Measurements from ENCODE around the gene CEMIP. TPM values are rescaled to one million over a fixed set of nuclear protein-coding genes. Genes with fewer than 3 reads are reported as not detected.

The CEMIP gene
- total and polyA plus RNA-seq, 2 experiments from 2014 or later = 0.27 to 2.1 TPM

- H3K79me2 ChIP-seq (replicated peaks; ENCODE audit: insufficient read depth) = no peaks in the 10 kb centered on the region
- TF ChIP-seq NANOG (IDR thresholded peaks at IDR 0.05; ENCODE audit: borderline replicate concordance) (no peak), EZH2phosphoT487 (IDR thresholded peaks at IDR 0.05; ENCODE audit: unreplicated experiment) (no peak), POLR2AphosphoS5 (IDR thresholded peaks at IDR 0.05; ENCODE audit: low read depth) (no peak), STAT1 (IDR thresholded peaks at IDR 0.05; ENCODE audit: unreplicated experiment) (no peak), REST (IDR thresholded peaks at IDR 0.05; ENCODE audit: unreplicated experiment) (no peak), ZNF114 (CRISPR knock-in tag; IDR thresholded peaks at IDR 0.05) (no peak), ETS1 (IDR thresholded peaks at IDR 0.05) (no peak)
- H2AFZ ChIP-seq = no peak overlapping the region
- Mint-ChIP-seq H3K4me1 (peaks cover 3% of the 10 kb centered on the region; the same call in 1 of the 3 replicates), H3K36me3 (ENCODE audit: low read depth) (peaks cover 14% of the 10 kb centered on the region; the same call in 2 of the 3 replicates), H3K9me3 (peaks cover 10% of the 10 kb centered on the region; the same call in 2 of the 3 replicates), H3K4me3 (no peak overlapping the region), H3K27me3 (ENCODE audit: insufficient read depth, low read depth, poor library complexity) (peaks cover 5% of the 10 kb centered on the region), H3K27ac (no peak overlapping the region)
- no peaks in the 10 kb centered on the region for H3K27me3 ChIP-seq (ENCODE audit: insufficient read depth)
- H3K9me2 ChIP-seq (ENCODE audit: insufficient read depth) = no peaks in the 10 kb centered on the region
- no peak overlapping the region for H3K4me2 ChIP-seq
- no peaks in the 10 kb centered on the region for H3K4me1 ChIP-seq (ENCODE audit: insufficient read depth)
- H3F3A ChIP-seq (replicated peaks; ENCODE audit: low read depth) = no peaks in the 10 kb centered on the region
- H3K36me3 ChIP-seq (ENCODE audit: insufficient read depth) = no peaks in the 10 kb centered on the region; the same call in 1 of the 2 replicates
- no peak for DNase-seq (ENCODE audit: low spot score)
- H3K4me3 ChIP-seq = no peak overlapping the region
- H3K27ac ChIP-seq (ENCODE audit: low read depth) = no peak overlapping the region
- no peak for ATAC-seq
- H4K20me1 ChIP-seq (replicated peaks; ENCODE audit: insufficient read depth) = no peaks in the 10 kb centered on the region
Observed at GRCh38 chr15:80895965-80896364, 116.8 kb downstream of the CEMIP start.

DNA sequence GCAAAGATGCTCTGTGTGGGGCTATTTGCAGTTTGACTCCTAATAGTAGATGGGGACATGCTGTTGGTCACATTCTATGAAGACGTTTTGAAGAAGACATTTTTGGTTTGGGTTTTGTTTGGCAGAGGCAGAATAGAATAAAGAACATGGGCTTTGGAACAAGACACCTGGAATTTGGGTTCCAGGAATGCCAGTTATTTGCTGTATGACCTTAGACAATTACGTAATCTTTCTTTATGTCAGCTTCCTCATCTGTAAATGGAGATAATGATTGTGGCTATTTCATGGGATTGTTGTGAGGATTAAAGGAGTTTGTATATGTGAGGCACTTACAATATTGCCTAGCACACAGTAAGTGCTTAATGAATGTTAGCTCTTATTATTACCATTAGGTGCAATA, 118.9 kb downstream of the CEMIP start:
- Mint-ChIP-seq H3K4me3 (no peak overlapping the region), H3K4me1 (peaks cover 3% of the 10 kb centered on the region; the same call in 1 of the 3 replicates), H3K27ac (no peak overlapping the region), H3K27me3 (ENCODE audit: insufficient read depth, low read depth, poor library complexity) (peaks cover 7% of the 10 kb centered on the region), H3K36me3 (ENCODE audit: low read depth) (peaks cover 14% of the 10 kb centered on the region; the same call in 2 of the 3 replicates), H3K9me3 (peaks cover 10% of the 10 kb centered on the region; the same call in 2 of the 3 replicates)
- Histone ChIP-seq H3K36me3 (ENCODE audit: insufficient read depth) (no peaks in the 10 kb centered on the region; the same call in 1 of the 2 replicates), H3K27me3 (ENCODE audit: insufficient read depth) (no peaks in the 10 kb centered on the region), H3F3A (replicated peaks; ENCODE audit: low read depth) (no peaks in the 10 kb centered on the region), H3K4me3 (no peak overlapping the region), H3K9me2 (ENCODE audit: insufficient read depth) (0 out of 2 replicates have a peak, but pooled peaks cover under 1% of the 10 kb centered on the region), H3K79me2 (replicated peaks; ENCODE audit: insufficient read depth) (no peaks in the 10 kb centered on the region), H4K20me1 (replicated peaks; ENCODE audit: insufficient read depth) (no peaks in the 10 kb centered on the region), H3K4me1 (ENCODE audit: insufficient read depth) (no peaks in the 10 kb centered on the region), H3K4me2 (no peak overlapping the region), H3K27ac (ENCODE audit: low read depth) (no peak overlapping the region), H2AFZ (no peak overlapping the region)
- no peak for ATAC-seq
- no peak for DNase-seq (ENCODE audit: low spot score)
- TF ChIP-seq, protein P1, sequence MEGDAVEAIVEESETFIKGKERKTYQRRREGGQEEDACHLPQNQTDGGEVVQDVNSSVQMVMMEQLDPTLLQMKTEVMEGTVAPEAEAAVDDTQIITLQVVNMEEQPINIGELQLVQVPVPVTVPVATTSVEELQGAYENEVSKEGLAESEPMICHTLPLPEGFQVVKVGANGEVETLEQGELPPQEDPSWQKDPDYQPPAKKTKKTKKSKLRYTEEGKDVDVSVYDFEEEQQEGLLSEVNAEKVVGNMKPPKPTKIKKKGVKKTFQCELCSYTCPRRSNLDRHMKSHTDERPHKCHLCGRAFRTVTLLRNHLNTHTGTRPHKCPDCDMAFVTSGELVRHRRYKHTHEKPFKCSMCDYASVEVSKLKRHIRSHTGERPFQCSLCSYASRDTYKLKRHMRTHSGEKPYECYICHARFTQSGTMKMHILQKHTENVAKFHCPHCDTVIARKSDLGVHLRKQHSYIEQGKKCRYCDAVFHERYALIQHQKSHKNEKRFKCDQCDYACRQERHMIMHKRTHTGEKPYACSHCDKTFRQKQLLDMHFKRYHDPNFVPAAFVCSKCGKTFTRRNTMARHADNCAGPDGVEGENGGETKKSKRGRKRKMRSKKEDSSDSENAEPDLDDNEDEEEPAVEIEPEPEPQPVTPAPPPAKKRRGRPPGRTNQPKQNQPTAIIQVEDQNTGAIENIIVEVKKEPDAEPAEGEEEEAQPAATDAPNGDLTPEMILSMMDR (conservative IDR thresholded peaks at IDR 0.05; ENCODE audit: low read depth in 2 of 2) = no peak
- TF ChIP-seq, protein P2, sequence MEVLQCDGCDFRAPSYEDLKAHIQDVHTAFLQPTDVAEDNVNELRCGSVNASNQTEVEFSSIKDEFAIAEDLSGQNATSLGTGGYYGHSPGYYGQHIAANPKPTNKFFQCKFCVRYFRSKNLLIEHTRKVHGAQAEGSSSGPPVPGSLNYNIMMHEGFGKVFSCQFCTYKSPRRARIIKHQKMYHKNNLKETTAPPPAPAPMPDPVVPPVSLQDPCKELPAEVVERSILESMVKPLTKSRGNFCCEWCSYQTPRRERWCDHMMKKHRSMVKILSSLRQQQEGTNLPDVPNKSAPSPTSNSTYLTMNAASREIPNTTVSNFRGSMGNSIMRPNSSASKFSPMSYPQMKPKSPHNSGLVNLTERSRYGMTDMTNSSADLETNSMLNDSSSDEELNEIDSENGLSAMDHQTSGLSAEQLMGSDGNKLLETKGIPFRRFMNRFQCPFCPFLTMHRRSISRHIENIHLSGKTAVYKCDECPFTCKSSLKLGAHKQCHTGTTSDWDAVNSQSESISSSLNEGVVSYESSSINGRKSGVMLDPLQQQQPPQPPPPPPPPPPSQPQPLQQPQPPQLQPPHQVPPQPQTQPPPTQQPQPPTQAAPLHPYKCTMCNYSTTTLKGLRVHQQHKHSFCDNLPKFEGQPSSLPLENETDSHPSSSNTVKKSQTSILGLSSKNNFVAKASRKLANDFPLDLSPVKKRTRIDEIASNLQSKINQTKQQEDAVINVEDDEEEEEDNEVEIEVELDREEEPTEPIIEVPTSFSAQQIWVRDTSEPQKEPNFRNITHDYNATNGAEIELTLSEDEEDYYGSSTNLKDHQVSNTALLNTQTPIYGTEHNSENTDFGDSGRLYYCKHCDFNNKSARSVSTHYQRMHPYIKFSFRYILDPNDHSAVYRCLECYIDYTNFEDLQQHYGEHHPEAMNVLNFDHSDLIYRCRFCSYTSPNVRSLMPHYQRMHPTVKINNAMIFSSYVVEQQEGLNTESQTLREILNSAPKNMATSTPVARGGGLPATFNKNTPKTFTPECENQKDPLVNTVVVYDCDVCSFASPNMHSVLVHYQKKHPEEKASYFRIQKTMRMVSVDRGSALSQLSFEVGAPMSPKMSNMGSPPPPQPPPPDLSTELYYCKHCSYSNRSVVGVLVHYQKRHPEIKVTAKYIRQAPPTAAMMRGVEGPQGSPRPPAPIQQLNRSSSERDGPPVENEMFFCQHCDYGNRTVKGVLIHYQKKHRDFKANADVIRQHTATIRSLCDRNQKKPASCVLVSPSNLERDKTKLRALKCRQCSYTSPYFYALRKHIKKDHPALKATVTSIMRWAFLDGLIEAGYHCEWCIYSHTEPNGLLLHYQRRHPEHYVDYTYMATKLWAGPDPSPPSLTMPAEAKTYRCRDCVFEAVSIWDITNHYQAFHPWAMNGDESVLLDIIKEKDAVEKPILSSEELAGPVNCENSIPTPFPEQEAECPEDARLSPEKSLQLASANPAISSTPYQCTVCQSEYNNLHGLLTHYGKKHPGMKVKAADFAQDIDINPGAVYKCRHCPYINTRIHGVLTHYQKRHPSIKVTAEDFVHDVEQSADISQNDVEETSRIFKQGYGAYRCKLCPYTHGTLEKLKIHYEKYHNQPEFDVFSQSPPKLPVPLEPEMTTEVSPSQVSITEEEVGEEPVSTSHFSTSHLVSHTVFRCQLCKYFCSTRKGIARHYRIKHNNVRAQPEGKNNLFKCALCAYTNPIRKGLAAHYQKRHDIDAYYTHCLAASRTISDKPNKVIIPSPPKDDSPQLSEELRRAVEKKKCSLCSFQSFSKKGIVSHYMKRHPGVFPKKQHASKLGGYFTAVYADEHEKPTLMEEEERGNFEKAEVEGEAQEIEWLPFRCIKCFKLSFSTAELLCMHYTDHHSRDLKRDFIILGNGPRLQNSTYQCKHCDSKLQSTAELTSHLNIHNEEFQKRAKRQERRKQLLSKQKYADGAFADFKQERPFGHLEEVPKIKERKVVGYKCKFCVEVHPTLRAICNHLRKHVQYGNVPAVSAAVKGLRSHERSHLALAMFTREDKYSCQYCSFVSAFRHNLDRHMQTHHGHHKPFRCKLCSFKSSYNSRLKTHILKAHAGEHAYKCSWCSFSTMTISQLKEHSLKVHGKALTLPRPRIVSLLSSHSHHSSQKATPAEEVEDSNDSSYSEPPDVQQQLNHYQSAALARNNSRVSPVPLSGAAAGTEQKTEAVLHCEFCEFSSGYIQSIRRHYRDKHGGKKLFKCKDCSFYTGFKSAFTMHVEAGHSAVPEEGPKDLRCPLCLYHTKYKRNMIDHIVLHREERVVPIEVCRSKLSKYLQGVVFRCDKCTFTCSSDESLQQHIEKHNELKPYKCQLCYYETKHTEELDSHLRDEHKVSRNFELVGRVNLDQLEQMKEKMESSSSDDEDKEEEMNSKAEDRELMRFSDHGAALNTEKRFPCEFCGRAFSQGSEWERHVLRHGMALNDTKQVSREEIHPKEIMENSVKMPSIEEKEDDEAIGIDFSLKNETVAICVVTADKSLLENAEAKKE (CRISPR knock-in tag; IDR thresholded peaks at IDR 0.05) = no peak
- no peak for TF ChIP-seq POLR2AphosphoS5 (IDR thresholded peaks at IDR 0.05; ENCODE audit: low read depth)
